Caco-2 (cell line): ENCODE measurements around the gene ABL1. TPM values are rescaled to one million over a fixed set of nuclear protein-coding genes. Genes with fewer than 3 reads are reported as not detected.

ENCODE experiments used
- BruUV-seq: library from RNA; stranded (reverse); fragments of 400-500 nt; replicated peaks from 2 replicates; lab custom pipeline; 2021; lab: Mats Ljungman, UMichigan
- CTCF ChIA-PET: fragments of 300-600 bp; sonication (Branson Sonifier 250); formaldehyde crosslinking; loops from one replicate; lab custom pipeline; 2022; ENCODE audit warnings: antibody characterized with exemption; lab: Charles Lee
- POLR2A ChIA-PET: fragments of 300-600 bp; sonication (Branson Sonifier 250); formaldehyde crosslinking; loops from one replicate; lab custom pipeline; 2022; ENCODE audit warnings: antibody characterized with exemption; lab: Charles Lee
- DNase-seq, 2 experiments: peaks; one replicate each; pipeline versions ENCODE4 v3.0.0 to v3.0.0-alpha.2; 2020 to 2022
- H3K27me3 ChIP-seq: replicated peaks from 2 replicates; pipeline ENCODE4 v1.6.0; 2011; ENCODE audit warnings: low read length; ENCODE audit not compliant: control insufficient read depth, insufficient read depth
- H3K36me3 ChIP-seq: 2 replicates; pipeline ENCODE4 v1.5.1; 2011; ENCODE audit warnings: low read length; ENCODE audit not compliant: control insufficient read depth, insufficient read depth
- H3K4me1 ChIP-seq: fragments of 250-450 bp; sonication (Bioruptor Pico); 2 replicates; pipeline ENCODE4 v1.5.1; 2020; ENCODE audit warnings: mild to moderate bottlenecking
- H3K4me3 ChIP-seq: 2 replicates; pipeline ENCODE4 v1.5.1; 2011; ENCODE audit warnings: low read depth, mild to moderate bottlenecking, control low read depth, low read length
- H3K9me3 ChIP-seq: fragments of 250-450 bp; sonication (Bioruptor Pico); 2 replicates; pipeline ENCODE4 v1.5.1; 2020; ENCODE audit warnings: mild to moderate bottlenecking, moderate library complexity
- H3K27ac Mint-ChIP-seq: one replicate; pipeline ENCODE4 v1.8.0; 2022; ENCODE audit warnings: mixed read lengths; ENCODE audit not compliant: unreplicated experiment
- H3K27me3 Mint-ChIP-seq: one replicate; pipeline ENCODE4 v1.8.0; 2022; ENCODE audit warnings: mixed read lengths; ENCODE audit not compliant: insufficient read depth, unreplicated experiment
- H3K36me3 Mint-ChIP-seq: one replicate; pipeline ENCODE4 v1.8.0; 2022; ENCODE audit warnings: mild to moderate bottlenecking, mixed read lengths; ENCODE audit not compliant: insufficient read depth, unreplicated experiment
- H3K4me1 Mint-ChIP-seq: one replicate; pipeline ENCODE4 v1.8.0; 2022; ENCODE audit warnings: low read depth, mixed read lengths; ENCODE audit not compliant: unreplicated experiment
- H3K4me3 Mint-ChIP-seq: one replicate; pipeline ENCODE4 v1.8.0; 2022; ENCODE audit warnings: mild to moderate bottlenecking, moderate library complexity, mixed read lengths; ENCODE audit not compliant: unreplicated experiment
- H3K9me3 Mint-ChIP-seq: one replicate; pipeline ENCODE4 v1.8.0; 2022; ENCODE audit warnings: mixed read lengths; ENCODE audit not compliant: unreplicated experiment
- CTCF ChIP-seq, 2 experiments: fragments of 200-600 bp in 1 of 2; IDR thresholded peaks; 1 replicate in 1 of 2; 2 replicates in 1 of 2; pipeline versions ENCODE4 v1.5.1 to v1.8.0; 2011 to 2022; ENCODE audit warnings: antibody characterized with exemption in 1 of 2, control low read depth in 1 of 2, inconsistent platforms in 1 of 2, low read depth in 1 of 2, low read length in 1 of 2, mild to moderate bottlenecking in 1 of 2, moderate library complexity in 1 of 2; ENCODE audit not compliant: insufficient read depth in 1 of 2, severe bottlenecking in 1 of 2, unreplicated experiment in 1 of 2
- intact Hi-C: fragments of 100-400 bp; cut with micrococcal nuclease; formaldehyde crosslinking; loops from one replicate; pipeline ENCODE4 v1.10.0; 2022; ENCODE audit not compliant: unreplicated experiment
- total RNA-seq: library from RNA; stranded (reverse); gene quantifications from 2 replicates; pipeline ENCODE4 v1.2.3, GENCODE V29; 2022

Gene ABL1
- total RNA-seq, 1 experiment from 2014 or later, result 55.2 TPM

GRCh38 chr9:130864541-130864940 lies 29.5 kb downstream of the ABL1 start:
- no peaks in the 10 kb centered on the region for H3K4me1 Mint-ChIP-seq
- peaks cover 37% of the 10 kb centered on the region for H3K36me3 Mint-ChIP-seq
- ChIA-PET CTCF (interaction anchor here (0.6 to 0.7 kb wide), 2 partner anchors 134 to 157 kb away, joined by 3 to 6 read pairs; no protein-coding TSS in a partner anchor), POLR2A (no interaction called here)
- H3K9me3 ChIP-seq, result no peaks in the 10 kb centered on the region
- DNase-seq, result no peak
- intact Hi-C loops, result no loop called here
- H3K9me3 Mint-ChIP-seq, result no peaks in the 10 kb centered on the region
- H3K27me3 ChIP-seq, result no peaks in the 10 kb centered on the region
- H3K36me3 ChIP-seq, result peaks cover 4% of the 10 kb centered on the region; the same call in 1 of the 2 replicates
- BruUV-seq, result no TSS peak
- H3K27ac Mint-ChIP-seq, result no peak overlapping the region
- H3K4me1 ChIP-seq, result peaks cover 6% of the 10 kb centered on the region
- TF ChIP-seq CTCF (IDR thresholded peaks at IDR 0.05; ENCODE audit: insufficient read depth in 1 of 2, low read depth in 1 of 2, low read length in 1 of 2, severe bottlenecking in 1 of 2, unreplicated experiment in 1 of 2), result no peak
- no peaks in the 10 kb centered on the region for H3K27me3 Mint-ChIP-seq
- no peak overlapping the region for H3K4me3 Mint-ChIP-seq
- no peak overlapping the region for H3K4me3 ChIP-seq

- CTCF ChIA-PET, result interaction anchor here (0.7 to 1.8 kb wide), 15 partner anchors 12 to 395 kb away, joined by 3 to 27 read pairs (median 5); partner anchors contain the start of gene EXOSC2
Measured at GRCh38 chr9:130865921-130866320, 30.9 kb downstream of the ABL1 start.

GRCh38 chr9:130866474-130866965 lies 31.5 kb downstream of the ABL1 start:
- POLR2A ChIA-PET, result no interaction called here
- no peaks in the 10 kb centered on the region for H3K9me3 ChIP-seq
- no peaks in the 10 kb centered on the region for H3K27me3 ChIP-seq
- peak; percentile 85 to 90 for TF ChIP-seq CTCF (IDR thresholded peaks at IDR 0.05; ENCODE audit: insufficient read depth in 1 of 2, low read depth in 1 of 2, low read length in 1 of 2, severe bottlenecking in 1 of 2, unreplicated experiment in 1 of 2)
- DNase-seq, result peak; percentile 90
- H3K4me3 ChIP-seq, result no peak overlapping the region
- Mint-ChIP-seq H3K36me3 (peaks cover 49% of the 10 kb centered on the region), H3K4me1 (no peaks in the 10 kb centered on the region), H3K4me3 (no peak overlapping the region), H3K9me3 (no peaks in the 10 kb centered on the region), H3K27me3 (no peaks in the 10 kb centered on the region), H3K27ac (no peak overlapping the region)
- peaks cover 6% of the 10 kb centered on the region for H3K4me1 ChIP-seq
- BruUV-seq, result no TSS peak
- CTCF ChIA-PET, result interaction anchor here (0.5 to 1.8 kb wide), 28 partner anchors 9 to 396 kb away, joined by 3 to 27 read pairs (median 4); partner anchors contain the start of gene EXOSC2
- intact Hi-C loops, result loop anchor here (1.0 kb wide), 4 partner anchors 75 to 180 kb away; no protein-coding TSS in a partner anchor
- peaks cover 8% of the 10 kb centered on the region for H3K36me3 ChIP-seq

More at GRCh38 chr9:130865921-130866320, 30.9 kb downstream of the ABL1 start:
- Histone ChIP-seq H3K9me3 (no peaks in the 10 kb centered on the region), H3K4me1 (peaks cover 6% of the 10 kb centered on the region), H3K4me3 (no peak overlapping the region), H3K36me3 (peaks cover 5% of the 10 kb centered on the region), H3K27me3 (no peaks in the 10 kb centered on the region)
- BruUV-seq, result no TSS peak
- no peaks in the 10 kb centered on the region for H3K27me3 Mint-ChIP-seq
- H3K27ac Mint-ChIP-seq, result no peak overlapping the region
- POLR2A ChIA-PET, result interaction anchor here (0.6 kb wide), 1 partner anchor 90 kb away, joined by 4 read pairs; no protein-coding TSS in a partner anchor
- DNase-seq, result no peak
- peaks cover 44% of the 10 kb centered on the region for H3K36me3 Mint-ChIP-seq
- no peaks in the 10 kb centered on the region for H3K4me1 Mint-ChIP-seq
- H3K4me3 Mint-ChIP-seq, result no peak overlapping the region
- intact Hi-C loops, result loop anchor here (1.0 kb wide), 4 partner anchors 75 to 180 kb away; no protein-coding TSS in a partner anchor
- H3K9me3 Mint-ChIP-seq, result no peaks in the 10 kb centered on the region
- no peak for TF ChIP-seq CTCF (IDR thresholded peaks at IDR 0.05; ENCODE audit: insufficient read depth in 1 of 2, low read depth in 1 of 2, low read length in 1 of 2, severe bottlenecking in 1 of 2, unreplicated experiment in 1 of 2)
